ENCODE measurements around the gene ZFP36L1. TPM values are rescaled to one million over a fixed set of nuclear protein-coding genes. Genes with fewer than 3 reads are reported as not detected.

ZFP36L1 gene
- total and polyA plus RNA-seq, 2 donors (not counting 3 experiments of a cell fraction or from before 2014, with no cell fraction given): 46.0 to 89.6 TPM

GRCh38 chr14:68791078-68791901 is 1.6 kb downstream of the ZFP36L1 start:
- H2AFZ ChIP-seq (ENCODE audit: low read depth, low read length): no peak overlapping the region
- peaks cover 41% of the 10 kb centered on the region for H3K4me1 ChIP-seq (ENCODE audit: control insufficient read depth, extremely low read depth, insufficient read depth, low read length)
- dilution Hi-C loops (cut with MboI; ENCODE audit: extremely low pct_ligation_motif_present, low sequenced_read_pairs) (no loop called here), intact Hi-C loops (cut with micrococcal nuclease) (loop anchor here (5.0 to 10.0 kb wide), 2 partner anchors 414 to 646 kb away; no protein-coding TSS in a partner anchor)
- FAIRE-seq (peak; percentile 31), DNase-seq (ENCODE audit: low read depth, low spot score) (peak; percentile 35)
- no peaks in the 10 kb centered on the region for H3K9me1 ChIP-seq (replicated peaks; ENCODE audit: control insufficient read depth, extremely low read depth, insufficient read depth, low read length)
- no peak for TF ChIP-seq GATA2 (IDR thresholded peaks at IDR 0.05; ENCODE audit: insufficient read depth, insufficient read length, low read depth, low read length)
- TF ChIP-seq MYC (IDR thresholded peaks at IDR 0.05; ENCODE audit: low read depth, low read length): no peak
- no peak for TF ChIP-seq CTCF (IDR thresholded peaks at IDR 0.05; ENCODE audit: extremely low read depth in 1 of 2, insufficient read depth in 1 of 2, low read depth in 1 of 2, low read length in 2 of 2)
- peak; percentile 38 for TF ChIP-seq POLR2AphosphoS5 (IDR thresholded peaks at IDR 0.05; ENCODE audit: insufficient read depth, low read depth, low read length)
- peaks cover 8 to 13% of the 10 kb centered on the region in 2 experiments for H3K36me3 ChIP-seq (ENCODE audit: control insufficient read depth in 2 of 2, extremely low read depth in 1 of 2, insufficient read depth in 2 of 2, low read length in 2 of 2)
- no peaks in the 10 kb centered on the region for H3K9me3 ChIP-seq (replicated peaks; ENCODE audit: control insufficient read depth, insufficient read depth, low read length)
- H3K27ac ChIP-seq (ENCODE audit: insufficient read depth, low read depth, low read length): peak overlapping the region; percentile 98
- peak overlapping the region; percentile 96 for H3K9ac ChIP-seq (replicated peaks; ENCODE audit: extremely low read depth, insufficient read depth, low read length)
- H4K20me1 ChIP-seq (replicated peaks; ENCODE audit: control insufficient read depth, extremely low read depth, insufficient read depth, low read length): peaks cover 2% of the 10 kb centered on the region
- H3K27me3 ChIP-seq (ENCODE audit: control insufficient read depth in 2 of 2, insufficient read depth in 2 of 2, low read length in 2 of 2): no peaks in the 10 kb centered on the region
- peaks cover 59% of the 10 kb centered on the region for H3K79me2 ChIP-seq (ENCODE audit: control insufficient read depth, insufficient read depth, low read length)
- BruUV-seq (replicated peaks): no TSS peak
- H3K4me2 ChIP-seq (ENCODE audit: insufficient read depth, low read length): peak overlapping the region; percentile 85
- CTCF ChIA-PET: interaction anchor here (0.6 to 9.6 kb wide), 5 partner anchors 12 to 847 kb away, joined by 3 to 122 read pairs (median 8); partner anchors contain the start of gene SUSD6
- POLR2A ChIA-PET: interaction anchor here (0.6 to 2.4 kb wide), 10 partner anchors 24 to 550 kb away, joined by 3 to 75 read pairs (median 4); no protein-coding TSS in a partner anchor
- peak overlapping the region; percentile 96 for H3K4me3 ChIP-seq (replicated peaks in 1 of 3; ENCODE audit: insufficient read depth in 1 of 3, low read depth in 1 of 3, low read length in 3 of 3)

Data from endothelial cell of umbilical vein (primary cell).